PC-9 (cell line): ENCODE data around the gene HEATR5B. TPM values are rescaled to one million over a fixed set of nuclear protein-coding genes. Genes with fewer than 3 reads are reported as not detected.

ENCODE experiments used
- BruUV-seq: library from RNA; stranded (reverse); fragments of 400-500 nt; replicated peaks from 2 replicates; lab custom pipeline; 2021; lab: Mats Ljungman, UMichigan
- CTCF ChIA-PET: fragments of 300-600 bp; sonication (Branson Sonifier 250); formaldehyde crosslinking; loops from one replicate; lab custom pipeline; 2022; ENCODE audit warnings: antibody characterized with exemption; lab: Charles Lee
- POLR2A ChIA-PET: fragments of 300-600 bp; sonication (Branson Sonifier 250); formaldehyde crosslinking; loops from one replicate; lab custom pipeline; 2022; ENCODE audit warnings: antibody characterized with exemption; ENCODE audit not compliant: unreplicated experiment; lab: Charles Lee
- DNase-seq, 2 experiments: peaks; one replicate each; pipeline versions ENCODE4 v3.0.0 to v3.0.0-alpha.2; 2015 to 2022; ENCODE audit warnings: mixed read lengths in 1 of 2
- H2AFZ ChIP-seq: fragments of 200-600 bp; sonication (generic); 2 replicates; pipeline ENCODE4 v1.8.1; 2017; ENCODE audit warnings: antibody characterized with exemption
- H3F3A ChIP-seq: fragments of 200-600 bp; sonication (generic); 2 replicates; pipeline ENCODE4 v1.8.1; 2017; ENCODE audit warnings: antibody characterized with exemption, mild to moderate bottlenecking, low read depth; ENCODE audit not compliant: insufficient read depth
- H3K27ac ChIP-seq: fragments of 200-600 bp; sonication (generic); 2 replicates; pipeline ENCODE4 v1.6.1; 2016; ENCODE audit warnings: mixed run types
- H3K27me3 ChIP-seq: fragments of 200-600 bp; sonication (generic); 2 replicates; pipeline ENCODE4 v1.6.1; 2016; ENCODE audit warnings: low read depth, mixed run types; ENCODE audit not compliant: insufficient read depth
- H3K36me3 ChIP-seq: fragments of 200-600 bp; sonication (generic); 2 replicates; pipeline ENCODE4 v1.6.1; 2016; ENCODE audit warnings: low read depth, mixed run types
- H3K4me1 ChIP-seq: fragments of 200-600 bp; sonication (generic); replicated peaks from 2 replicates; pipeline ENCODE4 v1.6.1; 2016; ENCODE audit warnings: mixed run types; ENCODE audit not compliant: insufficient read depth
- H3K4me2 ChIP-seq: fragments of 200-600 bp; sonication (generic); 2 replicates; pipeline ENCODE4 v1.6.1; 2017; ENCODE audit warnings: mixed run types
- H3K4me3 ChIP-seq: fragments of 200-600 bp; sonication (generic); 2 replicates; pipeline ENCODE4 v1.6.1; 2016; ENCODE audit warnings: mixed run types
- H3K79me2 ChIP-seq: fragments of 200-600 bp; sonication (generic); 2 replicates; pipeline ENCODE4 v1.6.1; 2017; ENCODE audit warnings: low read depth, mixed run types
- H3K9me2 ChIP-seq: fragments of 200-600 bp; sonication (generic); 2 replicates; pipeline ENCODE4 v1.8.1; 2017; ENCODE audit warnings: mild to moderate bottlenecking; ENCODE audit not compliant: insufficient read depth
- H3K9me3 ChIP-seq: fragments of 200-600 bp; sonication (generic); 2 replicates; pipeline ENCODE4 v1.8.1; 2016; ENCODE audit warnings: low read depth; ENCODE audit not compliant: insufficient read depth
- H4K20me1 ChIP-seq: fragments of 200-600 bp; sonication (generic); 2 replicates; pipeline ENCODE4 v1.8.1; 2017; ENCODE audit not compliant: insufficient read depth
- EZH2 ChIP-seq: fragments of 200-600 bp; sonication (generic); IDR thresholded peaks from 2 replicates; pipeline ENCODE4 v1.8.0; 2017; ENCODE audit warnings: antibody characterized with exemption, low read depth
- intact Hi-C: fragments of 100-400 bp; cut with micrococcal nuclease; formaldehyde crosslinking; loops from one replicate; pipeline ENCODE4 v1.10.0; 2022; ENCODE audit not compliant: unreplicated experiment
- total RNA-seq: library from RNA; stranded (reverse); gene quantifications from 2 replicates; pipeline ENCODE4 v1.2.3, GENCODE V29; 2021
- TF ChIP-seq, protein P1 (sequence below): fragments of 200-600 bp; sonication (generic); conservative IDR thresholded peaks from 2 replicates; pipeline ENCODE4 v1.6.1; 2017; ENCODE audit warnings: mixed run types, antibody characterized with exemption, mild to moderate bottlenecking, moderate library complexity

Gene HEATR5B
- total RNA-seq, 1 experiment from 2014 or later = 13.0 TPM

DNA sequence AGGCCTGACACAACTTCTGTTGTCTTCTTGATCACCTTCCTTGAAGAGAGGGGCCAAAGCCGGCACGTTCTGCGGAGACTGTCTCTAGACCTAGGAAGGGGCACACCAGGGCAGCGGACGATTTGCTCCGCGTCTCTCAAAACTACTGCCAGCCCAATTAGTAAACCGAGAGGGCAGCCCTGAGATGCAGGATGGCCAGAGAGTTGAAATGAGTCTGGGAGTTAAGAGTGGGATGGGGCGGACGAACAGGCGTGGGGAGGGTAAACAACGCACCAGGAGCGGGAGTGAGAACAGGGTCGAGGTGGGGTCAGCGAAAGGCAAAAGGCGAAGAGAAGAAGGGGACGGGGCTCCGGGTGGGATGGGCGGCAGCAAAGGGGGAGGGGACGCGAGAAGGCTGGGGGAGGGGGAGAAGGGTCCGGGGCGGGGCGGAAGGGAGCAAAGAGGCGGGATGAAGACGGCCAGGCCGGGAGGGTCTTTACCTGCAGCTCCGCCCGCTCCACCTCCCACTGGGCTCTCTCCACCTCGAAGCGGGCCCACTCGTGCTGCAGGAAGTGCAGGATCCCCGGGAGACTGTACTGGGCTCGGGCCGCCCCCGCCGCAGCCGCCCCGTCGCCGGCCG is 118.3 kb downstream of the HEATR5B start:
- no TSS peak for BruUV-seq
- no peaks in the 10 kb centered on the region for H4K20me1 ChIP-seq
- H3K4me3 ChIP-seq = peak overlapping the region; percentile 83
- no peaks in the 10 kb centered on the region for H3K36me3 ChIP-seq
- peaks cover 43% of the 10 kb centered on the region for H3K4me1 ChIP-seq
- H3K9me3 ChIP-seq = no peaks in the 10 kb centered on the region
- ChIA-PET CTCF (no interaction called here), POLR2A (no interaction called here)
- peak overlapping the region; percentile 87 for H2AFZ ChIP-seq
- peaks cover 46% of the 10 kb centered on the region for H3K79me2 ChIP-seq
- peaks cover 11% of the 10 kb centered on the region for H3F3A ChIP-seq
- no peaks in the 10 kb centered on the region for H3K9me2 ChIP-seq
- intact Hi-C loops = loop anchor here (5.0 kb wide), 1 partner anchor 74 kb away; no protein-coding TSS in a partner anchor
- no peak for DNase-seq
- TF ChIP-seq, protein P1, sequence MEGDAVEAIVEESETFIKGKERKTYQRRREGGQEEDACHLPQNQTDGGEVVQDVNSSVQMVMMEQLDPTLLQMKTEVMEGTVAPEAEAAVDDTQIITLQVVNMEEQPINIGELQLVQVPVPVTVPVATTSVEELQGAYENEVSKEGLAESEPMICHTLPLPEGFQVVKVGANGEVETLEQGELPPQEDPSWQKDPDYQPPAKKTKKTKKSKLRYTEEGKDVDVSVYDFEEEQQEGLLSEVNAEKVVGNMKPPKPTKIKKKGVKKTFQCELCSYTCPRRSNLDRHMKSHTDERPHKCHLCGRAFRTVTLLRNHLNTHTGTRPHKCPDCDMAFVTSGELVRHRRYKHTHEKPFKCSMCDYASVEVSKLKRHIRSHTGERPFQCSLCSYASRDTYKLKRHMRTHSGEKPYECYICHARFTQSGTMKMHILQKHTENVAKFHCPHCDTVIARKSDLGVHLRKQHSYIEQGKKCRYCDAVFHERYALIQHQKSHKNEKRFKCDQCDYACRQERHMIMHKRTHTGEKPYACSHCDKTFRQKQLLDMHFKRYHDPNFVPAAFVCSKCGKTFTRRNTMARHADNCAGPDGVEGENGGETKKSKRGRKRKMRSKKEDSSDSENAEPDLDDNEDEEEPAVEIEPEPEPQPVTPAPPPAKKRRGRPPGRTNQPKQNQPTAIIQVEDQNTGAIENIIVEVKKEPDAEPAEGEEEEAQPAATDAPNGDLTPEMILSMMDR = no peak
- no peak for TF ChIP-seq EZH2
- H3K4me2 ChIP-seq = peak overlapping the region; percentile 94
- peak overlapping the region; percentile 4; the same call in 1 of the 2 replicates for H3K27ac ChIP-seq
- H3K27me3 ChIP-seq = no peaks in the 10 kb centered on the region

DNA sequence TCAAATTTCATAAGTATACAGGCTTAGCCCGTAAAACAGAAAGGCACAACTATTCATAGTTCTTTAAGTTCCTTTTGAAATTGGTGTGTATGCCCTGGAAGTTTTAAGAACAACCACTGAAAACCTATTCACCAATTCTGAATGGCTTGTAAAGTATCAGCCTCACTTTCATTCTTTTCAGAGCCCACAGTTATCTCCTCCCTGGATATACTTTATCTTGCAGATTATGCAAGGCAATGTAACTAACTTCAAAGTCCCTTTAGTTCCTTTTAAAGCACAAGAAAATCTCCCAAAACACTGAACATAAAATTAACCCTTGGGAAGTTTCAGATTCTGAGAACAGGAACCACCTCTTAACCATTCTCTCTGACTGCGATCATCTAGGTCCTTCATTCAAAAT is 119.0 kb downstream of the HEATR5B start:
- peaks cover 52% of the 10 kb centered on the region for H3K79me2 ChIP-seq
- H3K4me2 ChIP-seq = peak overlapping the region; percentile 94
- peak overlapping the region; percentile 83 for H3K4me3 ChIP-seq
- H4K20me1 ChIP-seq = no peaks in the 10 kb centered on the region
- intact Hi-C loops = loop anchor here (5.0 kb wide), 1 partner anchor 73 kb away; no protein-coding TSS in a partner anchor
- H3K27ac ChIP-seq = 0 out of 2 replicates have a peak overlapping the region, but pooled peaks have one; percentile 4
- peaks cover 46% of the 10 kb centered on the region for H3K4me1 ChIP-seq
- H3F3A ChIP-seq = peaks cover 11% of the 10 kb centered on the region
- no peaks in the 10 kb centered on the region for H3K27me3 ChIP-seq
- ChIA-PET POLR2A (no interaction called here), CTCF (no interaction called here)
- no peaks in the 10 kb centered on the region for H3K9me3 ChIP-seq
- H3K36me3 ChIP-seq = no peaks in the 10 kb centered on the region
- peak overlapping the region; percentile 87 for H2AFZ ChIP-seq
- H3K9me2 ChIP-seq = no peaks in the 10 kb centered on the region
- DNase-seq = no peak
- TF ChIP-seq, protein P1 = no peak
- TF ChIP-seq EZH2 = no peak
- no TSS peak for BruUV-seq

DNA sequence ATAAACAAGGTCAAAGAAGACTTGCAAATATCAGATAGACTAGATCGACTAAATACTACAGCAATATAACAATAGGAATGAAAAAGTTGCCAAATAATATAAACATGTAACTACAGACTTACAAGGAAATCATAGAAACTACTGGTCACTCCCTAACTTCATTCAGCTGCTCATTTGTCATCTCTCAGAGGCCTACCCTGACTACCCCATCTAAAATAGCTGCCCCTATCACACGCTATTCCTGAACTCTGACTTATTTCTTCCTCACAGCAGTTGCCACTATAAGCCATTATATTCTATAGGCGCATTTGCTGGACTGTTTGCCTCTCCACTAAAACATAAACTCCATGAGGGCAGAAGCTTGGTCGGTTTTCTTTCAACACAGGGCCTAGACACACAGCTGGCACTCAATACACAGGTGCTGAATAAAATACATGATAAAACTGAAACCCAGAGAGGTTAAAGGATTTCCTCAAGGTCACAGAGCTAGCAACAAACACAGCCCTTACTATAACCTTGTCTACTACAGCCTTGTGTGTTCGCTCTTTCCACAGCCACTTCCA is 119.6 kb downstream of the HEATR5B start:
- intact Hi-C loops = loop anchor here (5.0 kb wide), 1 partner anchor 72 kb away; no protein-coding TSS in a partner anchor
- BruUV-seq = no TSS peak
- H3K4me2 ChIP-seq = peak overlapping the region; percentile 94
- H3K4me1 ChIP-seq = peaks cover 51% of the 10 kb centered on the region
- no peak for TF ChIP-seq EZH2
- TF ChIP-seq, protein P1 = no peak
- no peaks in the 10 kb centered on the region for H3K36me3 ChIP-seq
- ChIA-PET POLR2A (no interaction called here), CTCF (no interaction called here)
- no peak for DNase-seq
- no peaks in the 10 kb centered on the region for H3K9me2 ChIP-seq
- no peaks in the 10 kb centered on the region for H3K27me3 ChIP-seq
- peaks cover 58% of the 10 kb centered on the region for H3K79me2 ChIP-seq
- 0 out of 2 replicates have a peak overlapping the region, but pooled peaks have one; percentile 4 for H3K27ac ChIP-seq
- H4K20me1 ChIP-seq = no peaks in the 10 kb centered on the region
- H2AFZ ChIP-seq = no peak overlapping the region
- no peaks in the 10 kb centered on the region for H3K9me3 ChIP-seq
- peaks cover 11% of the 10 kb centered on the region for H3F3A ChIP-seq
- peak overlapping the region; percentile 83; the same call in 1 of the 2 replicates for H3K4me3 ChIP-seq
